Measurements from ENCODE around the gene UAP1. TPM values are rescaled to one million over a fixed set of nuclear protein-coding genes. Genes with fewer than 3 reads are reported as not detected.

The UAP1 gene
- total RNA-seq, 1 experiment from 2014 or later = 58.9 TPM

- Histone ChIP-seq H3K4me3 (ENCODE audit: low read length) (no peak overlapping the region), H3K27me3 (ENCODE audit: low read length) (no peaks in the 10 kb centered on the region), H3K9ac (ENCODE audit: low read length) (no peak overlapping the region), H3K27ac (ENCODE audit: low read length) (no peak overlapping the region), H4K20me1 (ENCODE audit: insufficient read depth, low read depth, low read length) (no peaks in the 10 kb centered on the region), H3K9me2 (replicated peaks; ENCODE audit: insufficient read depth, low read length) (no peaks in the 10 kb centered on the region), H3K4me1 (ENCODE audit: low read length) (peaks cover 3% of the 10 kb centered on the region; the same call in 1 of the 2 replicates), H3K36me3 (ENCODE audit: insufficient read depth, low read length) (no peaks in the 10 kb centered on the region), H3K4me2 (ENCODE audit: low read depth, low read length, poor library complexity, severe bottlenecking) (no peak overlapping the region), H2AFZ (ENCODE audit: low read length) (no peak overlapping the region), H3K79me2 (ENCODE audit: low read length) (no peaks in the 10 kb centered on the region), H3K9me3 (ENCODE audit: low read length) (no peaks in the 10 kb centered on the region)
- DNase-seq = peak; percentile 33
These were observed 64.6 kb downstream of the UAP1 start for GRCh38 chr1:162626094-162626493.

GRCh38 chr1:162626761-162627160 is 65.2 kb downstream of the UAP1 start:
- no peak overlapping the region for H2AFZ ChIP-seq (ENCODE audit: low read length)
- no peak overlapping the region for H3K4me2 ChIP-seq (ENCODE audit: low read depth, low read length, poor library complexity, severe bottlenecking)

DNA sequence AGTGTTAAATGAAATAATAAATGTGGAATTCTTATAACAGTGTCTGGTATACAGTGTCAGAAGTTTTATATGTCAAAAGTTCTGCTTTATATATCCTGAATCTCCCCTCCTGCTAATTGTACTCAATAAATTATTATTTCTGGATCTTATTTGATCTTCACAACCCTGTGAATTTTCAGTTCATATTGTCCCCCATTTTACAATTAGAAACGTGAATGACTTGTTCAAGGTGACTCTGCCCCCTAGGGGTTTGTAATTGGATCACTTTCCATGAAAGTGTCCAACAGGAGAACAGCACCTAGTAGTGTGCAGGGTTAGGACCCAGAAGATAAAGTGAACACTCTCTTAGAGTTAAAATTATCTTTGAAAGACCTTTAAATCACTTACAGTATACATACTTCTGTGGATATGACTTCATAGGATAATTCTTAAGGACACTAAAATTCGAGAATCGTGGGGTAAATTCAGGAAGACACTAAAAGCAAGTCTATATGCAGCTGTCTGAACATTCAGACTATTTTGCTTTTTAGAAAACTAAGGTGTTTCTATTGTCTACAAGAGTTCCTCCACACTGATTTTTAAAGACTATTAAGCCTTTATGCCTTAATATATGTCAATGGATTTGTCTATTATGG is 66.3 kb downstream of the UAP1 start:
- H3K9ac ChIP-seq (ENCODE audit: low read length) = no peak overlapping the region
- H2AFZ ChIP-seq (ENCODE audit: low read length) = no peak overlapping the region
- no peaks in the 10 kb centered on the region for H3K9me3 ChIP-seq (ENCODE audit: low read length)
- H3K9me2 ChIP-seq (replicated peaks; ENCODE audit: insufficient read depth, low read length) = no peaks in the 10 kb centered on the region
- H3K79me2 ChIP-seq (ENCODE audit: low read length) = no peaks in the 10 kb centered on the region
- DNase-seq = peak; percentile 71
- peaks cover 3% of the 10 kb centered on the region; the same call in 1 of the 2 replicates for H3K4me1 ChIP-seq (ENCODE audit: low read length)
- H4K20me1 ChIP-seq (ENCODE audit: insufficient read depth, low read depth, low read length) = no peaks in the 10 kb centered on the region
- no peaks in the 10 kb centered on the region for H3K36me3 ChIP-seq (ENCODE audit: insufficient read depth, low read length)
- no peaks in the 10 kb centered on the region for H3K27me3 ChIP-seq (ENCODE audit: low read length)
- H3K4me3 ChIP-seq (ENCODE audit: low read length) = no peak overlapping the region
- H3K4me2 ChIP-seq (ENCODE audit: low read depth, low read length, poor library complexity, severe bottlenecking) = no peak overlapping the region
- no peak overlapping the region for H3K27ac ChIP-seq (ENCODE audit: low read length)

More at GRCh38 chr1:162626761-162627160, 65.2 kb downstream of the UAP1 start:
- Histone ChIP-seq H3K9ac (ENCODE audit: low read length) (no peak overlapping the region), H3K9me2 (replicated peaks; ENCODE audit: insufficient read depth, low read length) (no peaks in the 10 kb centered on the region), H4K20me1 (ENCODE audit: insufficient read depth, low read depth, low read length) (no peaks in the 10 kb centered on the region), H3K9me3 (ENCODE audit: low read length) (no peaks in the 10 kb centered on the region), H3K36me3 (ENCODE audit: insufficient read depth, low read length) (no peaks in the 10 kb centered on the region), H3K79me2 (ENCODE audit: low read length) (no peaks in the 10 kb centered on the region), H3K4me3 (ENCODE audit: low read length) (no peak overlapping the region), H3K27me3 (ENCODE audit: low read length) (no peaks in the 10 kb centered on the region), H3K27ac (ENCODE audit: low read length) (no peak overlapping the region), H3K4me1 (ENCODE audit: low read length) (peaks cover 3% of the 10 kb centered on the region; the same call in 1 of the 2 replicates)
- DNase-seq = no peak

- no peaks in the 10 kb centered on the region for H4K20me1 ChIP-seq (ENCODE audit: insufficient read depth, low read depth, low read length)
- no peak overlapping the region for H3K9ac ChIP-seq (ENCODE audit: low read length)
- DNase-seq = peak; percentile 17
- no peak overlapping the region for H3K4me3 ChIP-seq (ENCODE audit: low read length)
- no peaks in the 10 kb centered on the region for H3K79me2 ChIP-seq (ENCODE audit: low read length)
- no peaks in the 10 kb centered on the region for H3K36me3 ChIP-seq (ENCODE audit: insufficient read depth, low read length)
- H3K4me1 ChIP-seq (ENCODE audit: low read length) = peaks cover 3% of the 10 kb centered on the region; the same call in 1 of the 2 replicates
- no peaks in the 10 kb centered on the region for H3K9me2 ChIP-seq (replicated peaks; ENCODE audit: insufficient read depth, low read length)
- no peaks in the 10 kb centered on the region for H3K27me3 ChIP-seq (ENCODE audit: low read length)
- no peak overlapping the region for H3K4me2 ChIP-seq (ENCODE audit: low read depth, low read length, poor library complexity, severe bottlenecking)
- H3K9me3 ChIP-seq (ENCODE audit: low read length) = no peaks in the 10 kb centered on the region
- H3K27ac ChIP-seq (ENCODE audit: low read length) = no peak overlapping the region
- no peak overlapping the region for H2AFZ ChIP-seq (ENCODE audit: low read length)
These were observed 67.6 kb downstream of the UAP1 start for GRCh38 chr1:162629077-162629627.

DNA sequence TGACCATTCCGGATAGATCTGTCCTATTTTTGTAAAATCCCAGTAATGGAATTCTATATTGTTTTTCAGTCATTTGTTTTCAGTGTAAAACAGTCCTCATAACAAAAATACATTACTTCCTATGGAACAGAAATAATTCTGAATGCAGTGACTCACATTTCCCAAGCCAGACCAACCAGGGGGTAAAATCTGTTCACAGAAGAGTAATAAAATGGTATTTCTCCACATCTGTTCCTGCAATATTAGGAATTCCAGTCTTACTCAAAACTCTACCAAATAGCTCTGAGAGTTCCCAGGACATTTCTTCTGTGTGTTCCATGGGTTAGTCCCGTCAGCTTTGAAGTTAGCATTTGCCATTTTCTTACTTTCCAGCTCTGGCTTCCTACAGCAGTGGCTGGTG is 68.1 kb downstream of the UAP1 start:
- Histone ChIP-seq H3K36me3 (ENCODE audit: insufficient read depth, low read length) (no peaks in the 10 kb centered on the region), H3K4me1 (ENCODE audit: low read length) (peaks cover 3% of the 10 kb centered on the region; the same call in 1 of the 2 replicates), H3K9ac (ENCODE audit: low read length) (no peak overlapping the region), H3K79me2 (ENCODE audit: low read length) (no peaks in the 10 kb centered on the region), H2AFZ (ENCODE audit: low read length) (no peak overlapping the region), H4K20me1 (ENCODE audit: insufficient read depth, low read depth, low read length) (no peaks in the 10 kb centered on the region), H3K9me2 (replicated peaks; ENCODE audit: insufficient read depth, low read length) (no peaks in the 10 kb centered on the region), H3K27ac (ENCODE audit: low read length) (no peak overlapping the region), H3K9me3 (ENCODE audit: low read length) (no peaks in the 10 kb centered on the region), H3K4me3 (ENCODE audit: low read length) (no peak overlapping the region), H3K27me3 (ENCODE audit: low read length) (no peaks in the 10 kb centered on the region), H3K4me2 (ENCODE audit: low read depth, low read length, poor library complexity, severe bottlenecking) (no peak overlapping the region)
- no peak for DNase-seq

- H3K27me3 ChIP-seq (ENCODE audit: low read length) = no peaks in the 10 kb centered on the region
- H3K36me3 ChIP-seq (ENCODE audit: insufficient read depth, low read length) = no peaks in the 10 kb centered on the region
- H3K27ac ChIP-seq (ENCODE audit: low read length) = no peak overlapping the region
- H3K4me2 ChIP-seq (ENCODE audit: low read depth, low read length, poor library complexity, severe bottlenecking) = no peak overlapping the region
- no peaks in the 10 kb centered on the region for H3K79me2 ChIP-seq (ENCODE audit: low read length)
- no peaks in the 10 kb centered on the region for H3K9me2 ChIP-seq (replicated peaks; ENCODE audit: insufficient read depth, low read length)
- no peaks in the 10 kb centered on the region for H4K20me1 ChIP-seq (ENCODE audit: insufficient read depth, low read depth, low read length)
- no peak for DNase-seq
- H3K4me1 ChIP-seq (ENCODE audit: low read length) = peaks cover 3% of the 10 kb centered on the region; the same call in 1 of the 2 replicates
- H3K4me3 ChIP-seq (ENCODE audit: low read length) = no peak overlapping the region
- H3K9ac ChIP-seq (ENCODE audit: low read length) = no peak overlapping the region
- no peaks in the 10 kb centered on the region for H3K9me3 ChIP-seq (ENCODE audit: low read length)
- no peak overlapping the region for H2AFZ ChIP-seq (ENCODE audit: low read length)
These were observed 70.1 kb downstream of the UAP1 start for GRCh38 chr1:162631546-162632191.

GRCh38 chr1:162632217-162632666 is 70.7 kb downstream of the UAP1 start, which contains the start of gene DDR2:
TSS of gene DDR2 (plus strand) at chr1:162632464. CDS start at chr1:162719064, 86,600 bp downstream.
- no peak within 1 kb of the TSS for H3K4me2 ChIP-seq (ENCODE audit: low read depth, low read length, poor library complexity, severe bottlenecking)
- no peaks in the 10 kb centered on the region for H3K36me3 ChIP-seq (ENCODE audit: insufficient read depth, low read length)

DNA sequence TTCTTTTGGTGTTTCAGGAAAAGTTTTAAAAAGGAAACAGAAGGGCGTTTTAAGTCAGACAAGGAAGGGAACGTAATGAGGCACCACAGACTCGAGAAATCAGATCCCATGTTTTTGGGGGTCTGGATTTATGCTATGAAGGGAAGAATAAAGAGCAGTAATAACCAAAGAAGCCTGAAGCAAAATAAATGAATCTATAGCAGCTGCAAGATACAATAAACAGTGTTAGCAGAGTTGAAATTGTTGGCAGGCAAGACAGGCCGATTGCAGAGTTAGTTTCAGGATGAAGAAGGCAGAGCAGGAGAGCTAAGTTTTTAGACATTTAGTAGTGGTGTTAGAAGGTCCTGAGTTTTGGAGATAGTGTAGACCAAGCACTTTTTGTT is 71.2 kb downstream of the UAP1 start:
- Histone ChIP-seq H3K4me2 (ENCODE audit: low read depth, low read length, poor library complexity, severe bottlenecking) (no peak overlapping the region), H3K27ac (ENCODE audit: low read length) (no peak overlapping the region), H3K79me2 (ENCODE audit: low read length) (no peaks in the 10 kb centered on the region)

More at GRCh38 chr1:162632217-162632666, 70.7 kb downstream of the UAP1 start, which contains the start of gene DDR2:
- Histone ChIP-seq H3K9me2 (replicated peaks; ENCODE audit: insufficient read depth, low read length) (no peaks in the 10 kb centered on the region), H3K27ac (ENCODE audit: low read length) (no peak within 1 kb of the TSS), H3K4me1 (ENCODE audit: low read length) (peaks cover under 1% of the 10 kb centered on the region; the same call in 1 of the 2 replicates), H3K4me3 (ENCODE audit: low read length) (no peak within 1 kb of the TSS), H4K20me1 (ENCODE audit: insufficient read depth, low read depth, low read length) (no peaks in the 10 kb centered on the region), H3K79me2 (ENCODE audit: low read length) (no peaks in the 10 kb centered on the region), H3K9ac (ENCODE audit: low read length) (no peak within 1 kb of the TSS), H3K9me3 (ENCODE audit: low read length) (no peaks in the 10 kb centered on the region), H3K27me3 (ENCODE audit: low read length) (no peaks in the 10 kb centered on the region), H2AFZ (ENCODE audit: low read length) (no peak within 1 kb of the TSS)
- no peak for DNase-seq

More for the DNA sequence above, 71.2 kb downstream of the UAP1 start:
- no peak overlapping the region for H3K4me3 ChIP-seq (ENCODE audit: low read length)
- H3K36me3 ChIP-seq (ENCODE audit: insufficient read depth, low read length) = no peaks in the 10 kb centered on the region
- DNase-seq = peak; percentile 31
- H3K9me2 ChIP-seq (replicated peaks; ENCODE audit: insufficient read depth, low read length) = no peaks in the 10 kb centered on the region
- H3K9ac ChIP-seq (ENCODE audit: low read length) = no peak overlapping the region
- H4K20me1 ChIP-seq (ENCODE audit: insufficient read depth, low read depth, low read length) = no peaks in the 10 kb centered on the region
- no peak overlapping the region for H2AFZ ChIP-seq (ENCODE audit: low read length)
- H3K4me1 ChIP-seq (ENCODE audit: low read length) = no peaks in the 10 kb centered on the region
- no peaks in the 10 kb centered on the region for H3K9me3 ChIP-seq (ENCODE audit: low read length)
- no peaks in the 10 kb centered on the region for H3K27me3 ChIP-seq (ENCODE audit: low read length)
